Activated CD8-positive, alpha-beta memory T cell treated with anti-CD3 and anti-CD28 coated beads, Interleukin-2, amount 10 ng/mL, durations not matched to agents 7 days and 5 days (primary cell): ENCODE measurements around the gene FBLIM1. TPM values are rescaled to one million over a fixed set of nuclear protein-coding genes. Genes with fewer than 3 reads are reported as not detected.

Experiments
- ATAC-seq: fragments of 150-1000 bp; cut with Tn5 transposase; one replicate; pipeline ENCODE4 v1.10.0; 2021; ENCODE audit warnings: moderate library complexity
- CTCF ChIA-PET: fragments of 350-600 bp; sonication (Branson Sonifier 250); formaldehyde crosslinking; loops from one replicate; lab custom pipeline; 2021; ENCODE audit warnings: antibody characterized with exemption; lab: Charles Lee
- DNase-seq: peaks from one replicate; pipeline ENCODE4 v3.0.0-alpha.2; 2020
- H3K27ac Mint-ChIP-seq: one replicate; pipeline ENCODE4 v1.8.0; 2021; ENCODE audit warnings: mild to moderate bottlenecking, mixed read lengths
- H3K27me3 Mint-ChIP-seq: one replicate; pipeline ENCODE4 v1.8.0; 2021; ENCODE audit warnings: mixed read lengths
- H3K36me3 Mint-ChIP-seq: one replicate; pipeline ENCODE4 v1.8.0; 2021; ENCODE audit warnings: mild to moderate bottlenecking, mixed read lengths
- H3K4me1 Mint-ChIP-seq: one replicate; pipeline ENCODE4 v1.8.0; 2021; ENCODE audit warnings: mixed read lengths
- H3K4me3 Mint-ChIP-seq: one replicate; pipeline ENCODE4 v1.8.0; 2021; ENCODE audit warnings: mild to moderate bottlenecking, moderate library complexity, mixed read lengths
- H3K9me3 Mint-ChIP-seq: one replicate; pipeline ENCODE4 v1.8.0; 2022; ENCODE audit warnings: low read depth, mixed read lengths
- total RNA-seq, 2 experiments: library from RNA; stranded (reverse); gene quantifications; one replicate each; pipeline ENCODE4 v1.2.3, GENCODE V29; 2021

The FBLIM1 gene
- total RNA-seq, 2 experiments from 2014 or later: not detected

GRCh38 chr1:15833069-15833679 is 74.6 kb downstream of the FBLIM1 start:
- peaks cover 41% of the 10 kb centered on the region for H3K4me1 Mint-ChIP-seq

GRCh38 chr1:15833842-15834405 is 75.3 kb downstream of the FBLIM1 start:
- DNase-seq (no peak), ATAC-seq (no peak)
- Mint-ChIP-seq H3K36me3 (peaks cover 4% of the 10 kb centered on the region), H3K27me3 (no peaks in the 10 kb centered on the region), H3K4me3 (peak overlapping the region; percentile 84), H3K27ac (peak overlapping the region; percentile 95), H3K9me3 (no peaks in the 10 kb centered on the region), H3K4me1 (peaks cover 41% of the 10 kb centered on the region)
- CTCF ChIA-PET: interaction anchor here (0.6 to 3.8 kb wide), 16 partner anchors 9 to 1059 kb away, joined by 3 to 40 read pairs (median 4); partner anchors contain the start of gene SPEN

More at GRCh38 chr1:15833069-15833679, 74.6 kb downstream of the FBLIM1 start:
- DNase-seq (peak; percentile 77), ATAC-seq (no peak)
- peak overlapping the region; percentile 84 for H3K4me3 Mint-ChIP-seq
- H3K9me3 Mint-ChIP-seq: no peaks in the 10 kb centered on the region
- no peaks in the 10 kb centered on the region for H3K27me3 Mint-ChIP-seq
- CTCF ChIA-PET: interaction anchor here (0.6 to 3.8 kb wide), 19 partner anchors 9 to 1060 kb away, joined by 3 to 40 read pairs (median 3); partner anchors contain the start of gene SPEN
- H3K36me3 Mint-ChIP-seq: peaks cover 4% of the 10 kb centered on the region
- H3K27ac Mint-ChIP-seq: peak overlapping the region; percentile 95

GRCh38 chr1:15834406-15835204 is 76.0 kb downstream of the FBLIM1 start:
- ATAC-seq: peak; percentile 60
- no peaks in the 10 kb centered on the region for H3K27me3 Mint-ChIP-seq
- peak; percentile 92 for DNase-seq
- no peaks in the 10 kb centered on the region for H3K9me3 Mint-ChIP-seq
- H3K36me3 Mint-ChIP-seq: peaks cover 4% of the 10 kb centered on the region
- H3K4me1 Mint-ChIP-seq: peaks cover 38% of the 10 kb centered on the region
- H3K4me3 Mint-ChIP-seq: peak overlapping the region; percentile 84
- H3K27ac Mint-ChIP-seq: peak overlapping the region; percentile 95
- CTCF ChIA-PET: interaction anchor here (1.1 to 3.8 kb wide), 10 partner anchors 9 to 245 kb away, joined by 3 to 40 read pairs (median 4); partner anchors contain the start of gene SPEN

GRCh38 chr1:15835205-15835740 is 76.7 kb downstream of the FBLIM1 start:
- CTCF ChIA-PET: interaction anchor here (3.8 to 4.1 kb wide), 2 partner anchors 12 to 13 kb away, joined by 35 to 45 read pairs; partner anchors contain the start of gene SPEN
- peaks cover 4% of the 10 kb centered on the region for H3K36me3 Mint-ChIP-seq
- peak overlapping the region; percentile 95 for H3K27ac Mint-ChIP-seq
- ATAC-seq: peak; percentile 14
- peaks cover 31% of the 10 kb centered on the region for H3K4me1 Mint-ChIP-seq
- H3K9me3 Mint-ChIP-seq: no peaks in the 10 kb centered on the region
- no peaks in the 10 kb centered on the region for H3K27me3 Mint-ChIP-seq
- H3K4me3 Mint-ChIP-seq: peak overlapping the region; percentile 84
- no peak for DNase-seq

- Mint-ChIP-seq H3K4me3 (peak overlapping the region; percentile 84), H3K27me3 (no peaks in the 10 kb centered on the region), H3K27ac (peak overlapping the region; percentile 95), H3K9me3 (no peaks in the 10 kb centered on the region), H3K4me1 (peaks cover 25% of the 10 kb centered on the region), H3K36me3 (peaks cover 4% of the 10 kb centered on the region)
- DNase-seq (peak; percentile 99), ATAC-seq (peak; percentile 64)
- CTCF ChIA-PET: interaction anchor here (0.6 to 4.1 kb wide), 4 partner anchors 11 to 123 kb away, joined by 3 to 45 read pairs (median 4); partner anchors contain the start of gene SPEN
These were observed 77.3 kb downstream of the FBLIM1 start for GRCh38 chr1:15835741-15836510.

Other genes starting within 250 kb of the FBLIM1 start
- gene CASP9, start 234.6 kb upstream of the FBLIM1 start, total RNA-seq: 10 to 100 TPM; 17.7 to 19.0 TPM
- 10 to 100 TPM; 14.9 to 18.1 TPM for gene DNAJC16, start 231.9 kb upstream of the FBLIM1 start, total RNA-seq
- gene AGMAT, start 173.7 kb upstream of the FBLIM1 start, total RNA-seq: 10 to 100 TPM in 1 of 2 experiments, 1 to 10 TPM in 1; 8.0 to 12.4 TPM
- 10 to 100 TPM; 24.0 to 31.4 TPM for gene DDI2, start 141.3 kb upstream of the FBLIM1 start, total RNA-seq
- gene PLEKHM2, start 74.5 kb upstream of the FBLIM1 start, total RNA-seq: 10 to 100 TPM; 55.7 to 63.2 TPM
- under 1 TPM; 0.82 to 0.88 TPM for gene SLC25A34, start 22.5 kb upstream of the FBLIM1 start, total RNA-seq
- gene TMEM82, start 16.3 kb upstream of the FBLIM1 start, total RNA-seq: not detected
- 1 to 10 TPM; 1.6 to 1.8 TPM for gene UQCRHL, start 48.9 kb downstream of the FBLIM1 start, total RNA-seq
- gene SPEN, start 88.9 kb downstream of the FBLIM1 start, total RNA-seq: 10 to 100 TPM; 74.6 to 75.5 TPM
- gene ZBTB17, start 217.3 kb downstream of the FBLIM1 start, total RNA-seq: 10 to 100 TPM; 55.8 to 68.8 TPM
- gene SRARP, start 245.4 kb downstream of the FBLIM1 start, total RNA-seq: not detected